DLD1 (cell line): ENCODE measurements around the gene KASH5.
"Not testable (repeated sequence)": the region's sequence is repeated elsewhere in the genome, so short reads cannot be mapped to it uniquely, and the experiment has no call there.

Experiments used
- in situ Hi-C: cut with HindIII; loops from 2 replicates; pipeline ENCODE4 v1.10.0; 2017; ENCODE audit warnings: low sequenced_read_pairs

The KASH5 gene

GRCh38 chr19:49453757-49454240 is 65.8 kb downstream of the KASH5 start:
- in situ Hi-C loops = no loop called here

GRCh38 chr19:49455773-49456172 is 67.7 kb downstream of the KASH5 start:
- in situ Hi-C loops = no loop called here

- in situ Hi-C loops = no loop called here
Measured at GRCh38 chr19:49456326-49456725, 68.3 kb downstream of the KASH5 start.

- in situ Hi-C loops = no loop called here
Measured at GRCh38 chr19:49458567-49458903, 70.5 kb downstream of the KASH5 start.

GRCh38 chr19:49459388-49459787 is 71.3 kb downstream of the KASH5 start:
- in situ Hi-C loops = no loop called here

GRCh38 chr19:49461130-49461529 is 73.1 kb downstream of the KASH5 start:
- in situ Hi-C loops = not testable (repeated sequence)

GRCh38 chr19:49461656-49462055 is 73.6 kb downstream of the KASH5 start:
- in situ Hi-C loops = no loop called here

- in situ Hi-C loops = no loop called here
Measured at GRCh38 chr19:49462492-49462891, 74.4 kb downstream of the KASH5 start.

- in situ Hi-C loops = no loop called here
Measured at GRCh38 chr19:49463960-49464740, 76.1 kb downstream of the KASH5 start.

- in situ Hi-C loops = no loop called here
Measured at GRCh38 chr19:49465371-49465770, 77.3 kb downstream of the KASH5 start.
